Measurements from ENCODE around the gene CD300A.

CD300A gene

GRCh38 chr17:74455025-74455545, 11.3 kb upstream of the CD300A start:
- H3K36me3 Mint-ChIP-seq (ENCODE audit: low read depth): peaks cover 4% of the 10 kb centered on the region
- H3K9me3 Mint-ChIP-seq: no peaks in the 10 kb centered on the region
- peaks cover 28% of the 10 kb centered on the region for H3K27me3 Mint-ChIP-seq (ENCODE audit: low read depth)
- H3K4me1 Mint-ChIP-seq: peaks cover 54% of the 10 kb centered on the region
- H3K27ac Mint-ChIP-seq: peak overlapping the region; percentile 80 to 92 (median 92)
- peak overlapping the region in 2 of 3 experiments; percentile 60 to 77 for H3K4me3 Mint-ChIP-seq
- no peak for TF ChIP-seq CTCF (IDR thresholded peaks at IDR 0.05; ENCODE audit: unreplicated experiment in 3 of 3)

GRCh38 chr17:74455821-74456220, 10.6 kb upstream of the CD300A start:
- Mint-ChIP-seq H3K4me1 (peaks cover 49% of the 10 kb centered on the region), H3K36me3 (ENCODE audit: low read depth) (peaks cover 3% of the 10 kb centered on the region), H3K4me3 (peak overlapping the region; percentile 46 to 63 (median 51)), H3K27me3 (ENCODE audit: low read depth) (peaks cover 27% of the 10 kb centered on the region), H3K9me3 (no peaks in the 10 kb centered on the region), H3K27ac (peak overlapping the region; percentile 20 to 80 (median 36))
- no peak for TF ChIP-seq CTCF (IDR thresholded peaks at IDR 0.05; ENCODE audit: unreplicated experiment in 3 of 3)

GRCh38 chr17:74457146-74457819, 9.2 kb upstream of the CD300A start:
- Mint-ChIP-seq H3K4me3 (peak overlapping the region; percentile 22 to 66 (median 36)), H3K27me3 (ENCODE audit: low read depth) (peaks cover 24% of the 10 kb centered on the region), H3K27ac (peak overlapping the region; percentile 79 to 87 (median 85)), H3K36me3 (ENCODE audit: low read depth) (no peaks in the 10 kb centered on the region), H3K9me3 (no peaks in the 10 kb centered on the region), H3K4me1 (peaks cover 39% of the 10 kb centered on the region)
- peak; percentile 97 to 98 (median 98) for TF ChIP-seq CTCF (IDR thresholded peaks at IDR 0.05; ENCODE audit: unreplicated experiment in 3 of 3)

- Mint-ChIP-seq H3K4me3 (no peak overlapping the region), H3K4me1 (peaks cover 34% of the 10 kb centered on the region), H3K36me3 (ENCODE audit: low read depth) (no peaks in the 10 kb centered on the region), H3K27me3 (ENCODE audit: low read depth) (peaks cover 21% of the 10 kb centered on the region), H3K27ac (peak overlapping the region in 1 of 3 experiments; percentile 85), H3K9me3 (no peaks in the 10 kb centered on the region)
- no peak for TF ChIP-seq CTCF (IDR thresholded peaks at IDR 0.05; ENCODE audit: unreplicated experiment in 3 of 3)
Observed at GRCh38 chr17:74457820-74458166, 8.6 kb upstream of the CD300A start.

- H3K4me1 Mint-ChIP-seq: peaks cover 31% of the 10 kb centered on the region
- H3K27ac Mint-ChIP-seq: no peak overlapping the region
- no peaks in the 10 kb centered on the region for H3K36me3 Mint-ChIP-seq (ENCODE audit: low read depth)
- no peak overlapping the region for H3K4me3 Mint-ChIP-seq
- peaks cover 24% of the 10 kb centered on the region for H3K27me3 Mint-ChIP-seq (ENCODE audit: low read depth)
- no peak for TF ChIP-seq CTCF (IDR thresholded peaks at IDR 0.05; ENCODE audit: unreplicated experiment in 3 of 3)
- no peaks in the 10 kb centered on the region for H3K9me3 Mint-ChIP-seq
Observed at GRCh38 chr17:74458835-74459234, 7.6 kb upstream of the CD300A start.

GRCh38 chr17:74459622-74460021, 6.8 kb upstream of the CD300A start:
- H3K27me3 Mint-ChIP-seq (ENCODE audit: low read depth): peaks cover 24% of the 10 kb centered on the region
- no peak overlapping the region for H3K4me3 Mint-ChIP-seq
- H3K27ac Mint-ChIP-seq: no peak overlapping the region
- H3K36me3 Mint-ChIP-seq (ENCODE audit: low read depth): no peaks in the 10 kb centered on the region
- TF ChIP-seq CTCF (IDR thresholded peaks at IDR 0.05; ENCODE audit: unreplicated experiment in 3 of 3): no peak
- no peaks in the 10 kb centered on the region for H3K9me3 Mint-ChIP-seq
- H3K4me1 Mint-ChIP-seq: peaks cover 27% of the 10 kb centered on the region

All from nephron (organoid).